ENCODE data around the gene LY6G6F.

GRCh38 chr6:31658158-31658688, 48.4 kb upstream of the LY6G6F start:
- TF ChIP-seq CTCF (IDR thresholded peaks at IDR 0.05) (no peak), EZH2 (IDR thresholded peaks at IDR 0.05; ENCODE audit: borderline replicate concordance, insufficient read depth, low read depth, low read length, poor library complexity, severe bottlenecking) (no peak)
